GM04503 (cell line): ENCODE data around the gene CD151.

Experiments used
- DNase-seq: peaks from one replicate; pipeline ENCODE4 v3.0.0-alpha.2; 2012; ENCODE audit warnings: low read depth

Gene CD151

GRCh38 chr11:858053-858761 is 25.5 kb downstream of the CD151 start:
- no peak for DNase-seq

- DNase-seq = no peak
Measured at GRCh38 chr11:858762-859339, 26.1 kb downstream of the CD151 start.

DNA sequence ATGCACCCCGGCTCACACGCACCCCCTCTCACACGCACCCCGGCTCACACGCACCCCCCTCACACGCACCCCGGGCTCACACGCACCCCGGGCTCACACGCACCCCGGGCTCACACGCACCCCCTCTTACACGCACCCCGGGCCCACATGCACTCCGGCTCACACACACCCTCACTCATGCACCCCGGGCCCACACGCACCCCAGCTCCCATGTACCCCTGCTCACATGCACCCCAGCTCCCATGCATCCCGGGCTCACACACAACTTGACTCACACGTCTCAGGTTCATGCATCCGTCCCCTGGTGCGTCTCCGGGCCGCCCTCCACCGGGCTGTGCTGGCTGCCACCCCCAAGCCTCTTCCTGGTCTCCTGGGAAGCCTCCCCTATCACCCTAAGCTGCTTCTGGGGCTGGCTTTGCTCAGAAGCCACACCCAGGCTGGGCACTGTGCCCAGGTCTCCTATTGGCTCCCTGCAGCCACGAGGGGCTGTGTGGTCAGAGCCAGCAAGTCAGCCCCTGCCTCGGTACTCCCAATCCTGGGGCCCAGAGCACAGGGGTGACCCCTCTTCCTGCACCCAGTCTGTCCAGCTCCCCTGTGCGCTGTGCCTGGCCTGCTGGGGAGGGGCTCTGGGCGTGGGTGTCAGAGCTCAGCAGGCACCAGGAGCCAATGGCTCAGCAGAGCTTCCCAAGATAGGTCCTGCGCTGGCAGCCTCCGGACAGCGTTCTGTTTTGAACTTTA is 26.8 kb downstream of the CD151 start:
- DNase-seq = no peak

- no peak for DNase-seq
Measured at GRCh38 chr11:860234-861104, 27.7 kb downstream of the CD151 start.

DNA sequence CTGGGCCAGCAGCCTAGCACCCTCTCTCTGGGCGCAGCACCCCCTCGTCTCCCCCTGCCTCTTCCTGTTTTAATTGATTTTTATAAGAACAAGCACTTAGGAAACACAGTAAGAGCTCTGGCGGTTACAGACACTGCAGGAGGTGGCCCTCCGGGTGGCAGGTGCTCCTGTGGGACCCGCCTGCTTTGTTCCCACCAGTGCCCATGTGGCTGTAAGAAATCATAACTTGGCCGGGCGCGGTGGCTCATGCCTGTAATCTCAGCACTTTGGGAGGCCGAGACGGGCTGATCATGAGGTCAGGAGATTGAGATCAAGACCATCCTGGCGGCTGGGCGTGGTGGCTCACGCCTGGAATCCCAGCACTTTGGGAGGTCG is 28.3 kb downstream of the CD151 start:
- DNase-seq = no peak

DNA sequence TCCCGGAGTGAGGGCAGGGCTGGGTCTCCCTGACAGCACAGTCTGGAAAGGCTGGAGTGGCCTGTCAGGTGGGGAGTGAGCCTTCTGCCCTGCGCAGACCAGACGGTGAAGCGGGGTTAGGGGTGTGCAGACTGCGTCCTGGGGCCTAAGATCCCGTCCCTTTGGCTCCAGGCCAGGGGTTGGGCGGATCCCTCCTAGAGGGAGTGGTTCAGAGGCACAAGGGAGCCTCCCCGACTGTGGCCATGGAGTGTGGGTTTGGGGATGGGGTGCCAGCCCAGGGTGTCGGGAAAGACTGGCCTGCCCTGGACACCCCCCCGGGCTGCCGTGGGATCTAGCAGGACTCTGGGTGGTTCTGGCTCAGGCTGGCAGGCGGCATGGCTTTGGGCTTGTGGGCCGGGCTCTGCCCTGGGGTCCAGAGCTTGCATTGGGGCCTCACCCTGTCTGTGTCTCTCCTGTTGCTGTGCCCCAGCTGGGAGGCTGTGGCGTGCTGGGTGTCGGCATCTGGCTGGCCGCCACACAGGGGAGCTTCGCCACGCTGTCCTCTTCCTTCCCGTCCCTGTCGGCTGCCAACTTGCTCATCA is 29.4 kb downstream of the CD151 start:
- DNase-seq = no peak

DNA sequence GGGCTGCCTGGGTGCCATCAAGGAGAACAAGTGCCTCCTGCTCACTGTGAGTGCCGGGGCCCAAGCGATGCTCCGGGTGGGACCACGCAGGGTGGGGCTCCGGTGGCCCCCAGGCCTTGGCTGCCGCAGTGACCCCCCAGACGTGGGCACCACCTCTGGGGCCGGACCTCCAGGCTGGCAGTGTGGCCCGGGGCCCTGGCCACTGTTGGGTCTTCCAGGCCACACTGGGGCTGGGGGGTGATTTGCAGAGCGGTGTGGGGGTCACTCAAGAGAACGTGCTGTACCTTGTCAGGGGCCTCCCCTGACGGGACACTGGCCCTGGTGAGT is 29.9 kb downstream of the CD151 start:
- DNase-seq = no peak

DNA sequence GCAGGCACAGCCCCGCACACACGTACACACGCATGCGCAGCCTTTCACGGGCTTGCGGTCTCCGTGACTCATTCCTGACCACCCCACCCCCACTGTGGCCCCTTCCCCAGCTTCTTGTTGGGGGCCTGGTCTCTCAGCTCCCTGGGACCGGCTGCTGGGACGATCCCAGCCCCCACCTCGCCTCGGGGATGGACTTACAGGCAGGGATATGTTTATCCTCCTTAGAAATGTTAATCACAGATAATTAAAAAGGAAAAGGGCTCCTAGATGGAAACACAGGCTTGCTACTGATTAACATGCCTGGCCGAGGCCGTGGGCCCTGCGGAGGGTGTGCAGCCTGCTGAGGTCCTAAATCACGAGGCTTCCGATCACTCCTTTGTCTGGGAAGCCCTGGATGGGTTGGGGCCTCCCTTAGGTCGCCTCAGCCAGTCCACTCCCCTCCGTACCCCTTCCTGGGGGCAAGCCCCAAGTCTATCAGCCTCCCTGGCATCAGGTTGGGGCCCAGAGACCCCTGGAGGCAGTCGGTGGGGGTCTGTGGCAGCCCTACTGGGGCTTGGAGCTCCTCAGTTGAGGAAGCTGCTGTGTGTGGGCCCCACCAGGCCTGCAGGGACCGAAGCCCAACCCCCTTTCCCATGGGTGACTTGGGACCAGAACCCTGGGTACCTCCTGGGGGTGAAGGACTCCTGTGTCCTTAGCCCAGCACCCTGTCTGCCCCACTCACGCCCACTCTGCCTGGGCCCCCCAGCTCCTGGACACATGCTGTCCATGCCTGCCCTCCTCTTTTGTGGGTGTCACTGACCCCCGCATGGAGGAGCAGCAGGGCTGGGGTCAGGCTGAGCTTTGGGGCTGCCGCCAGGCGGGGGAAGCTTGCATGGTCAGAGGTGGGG is 30.5 kb downstream of the CD151 start:
- DNase-seq = no peak

DNA sequence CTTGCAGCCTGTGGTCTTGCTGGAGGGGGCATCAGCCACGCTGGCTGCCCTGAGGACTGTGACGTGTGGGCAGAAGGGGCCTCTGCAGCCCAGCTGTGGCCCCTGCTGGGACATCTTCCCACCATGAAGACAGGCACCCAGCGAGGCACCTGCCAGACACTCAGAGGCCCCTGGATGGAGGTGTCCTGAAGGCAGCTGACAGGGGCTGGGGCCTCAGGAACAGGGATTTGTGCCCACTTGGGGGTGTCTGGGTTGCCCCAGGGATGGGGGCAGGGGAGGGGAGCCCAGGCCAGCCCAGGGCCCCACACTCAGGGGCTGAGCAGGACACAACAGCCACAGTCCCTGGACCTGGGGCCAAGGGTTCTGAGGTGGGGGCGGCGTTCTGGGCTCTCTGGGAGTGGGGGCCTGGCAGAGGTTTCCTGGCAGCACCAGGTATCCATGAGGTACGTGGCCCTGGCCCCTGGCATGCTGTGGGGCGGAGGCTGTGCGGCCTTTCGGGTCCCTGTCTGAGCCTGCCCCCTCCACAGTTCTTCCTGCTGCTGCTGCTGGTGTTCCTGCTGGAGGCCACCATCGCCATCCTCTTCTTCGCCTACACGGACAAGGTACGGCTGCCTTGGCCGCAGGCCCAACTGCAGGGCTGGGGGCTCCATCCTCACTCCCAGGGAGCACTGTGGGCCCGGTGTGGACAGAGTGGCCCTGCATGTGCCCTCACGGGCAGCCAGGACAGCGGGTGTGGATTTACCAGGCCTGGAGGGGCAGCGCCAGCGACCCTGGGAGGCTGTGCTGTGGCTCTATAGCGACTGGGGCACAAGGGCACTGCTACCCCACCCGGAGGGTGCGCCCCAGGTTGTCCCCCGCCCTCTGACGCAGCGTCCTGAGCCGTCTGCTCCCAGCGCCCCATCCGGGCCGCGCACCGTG is 31.4 kb downstream of the CD151 start:
- DNase-seq = no peak

GRCh38 chr11:864898-865297 is 32.1 kb downstream of the CD151 start:
- DNase-seq = no peak

DNA sequence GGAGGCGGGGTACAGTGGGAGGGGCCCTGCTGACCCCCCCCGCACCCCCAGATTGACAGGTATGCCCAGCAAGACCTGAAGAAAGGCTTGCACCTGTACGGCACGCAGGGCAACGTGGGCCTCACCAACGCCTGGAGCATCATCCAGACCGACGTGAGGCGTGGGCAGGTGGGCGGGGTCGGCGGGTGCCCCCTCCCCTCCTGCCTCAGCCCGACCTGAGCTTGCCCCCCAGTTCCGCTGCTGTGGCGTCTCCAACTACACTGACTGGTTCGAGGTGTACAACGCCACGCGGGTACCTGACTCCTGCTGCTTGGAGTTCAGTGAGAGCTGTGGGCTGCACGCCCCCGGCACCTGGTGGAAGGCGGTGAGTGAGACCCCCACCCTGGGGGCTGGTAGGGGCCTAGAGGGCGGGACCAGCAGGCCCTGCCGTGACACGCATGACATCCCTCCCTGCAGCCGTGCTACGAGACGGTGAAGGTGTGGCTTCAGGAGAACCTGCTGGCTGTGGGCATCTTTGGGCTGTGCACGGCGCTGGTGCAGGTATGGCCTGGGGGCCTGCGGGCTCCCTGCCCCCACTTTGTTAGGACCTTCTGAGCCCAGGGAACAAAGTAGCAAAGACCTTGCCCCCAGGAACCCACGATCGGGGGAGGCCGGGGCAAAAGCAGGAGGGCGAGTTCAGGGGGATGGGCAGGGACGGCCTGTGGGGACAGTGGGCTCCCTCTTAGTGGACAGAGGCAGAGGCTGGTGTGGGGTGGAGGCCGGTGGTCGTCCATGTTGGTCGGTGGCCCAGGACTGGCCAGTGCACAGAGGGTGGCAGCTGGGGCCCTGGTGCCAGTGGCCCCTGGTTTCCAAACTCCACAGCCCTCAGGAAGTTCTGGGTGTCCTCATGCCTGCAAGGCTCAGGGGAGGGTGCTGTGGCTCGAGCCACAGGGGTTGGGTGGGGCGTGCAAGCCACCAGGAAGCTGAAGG is 33.0 kb downstream of the CD151 start:
- DNase-seq = no peak

GRCh38 chr11:866481-866880 is 33.7 kb downstream of the CD151 start:
- no peak for DNase-seq

GRCh38 chr11:867856-868358 is 35.2 kb downstream of the CD151 start:
- DNase-seq = no peak

DNA sequence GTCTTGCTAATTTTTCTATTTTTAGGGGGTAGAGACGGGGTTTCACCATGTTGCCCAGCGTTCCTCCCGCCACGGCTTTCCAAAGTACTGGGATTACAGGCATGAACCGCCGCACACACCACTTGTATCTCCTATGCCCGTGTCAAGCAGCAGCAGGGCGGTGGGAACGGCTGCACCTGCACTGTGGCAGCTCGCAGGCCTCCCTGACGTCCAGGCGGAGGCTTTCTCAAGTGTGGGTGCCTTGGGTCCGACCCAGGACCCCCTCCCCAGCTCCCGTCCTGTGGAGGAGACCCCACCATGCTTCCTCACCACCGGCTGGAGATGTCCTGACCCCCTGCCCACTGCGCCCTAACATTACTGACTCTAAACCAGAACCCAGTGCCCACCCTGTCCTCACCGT is 35.6 kb downstream of the CD151 start:
- no peak for DNase-seq

DNA sequence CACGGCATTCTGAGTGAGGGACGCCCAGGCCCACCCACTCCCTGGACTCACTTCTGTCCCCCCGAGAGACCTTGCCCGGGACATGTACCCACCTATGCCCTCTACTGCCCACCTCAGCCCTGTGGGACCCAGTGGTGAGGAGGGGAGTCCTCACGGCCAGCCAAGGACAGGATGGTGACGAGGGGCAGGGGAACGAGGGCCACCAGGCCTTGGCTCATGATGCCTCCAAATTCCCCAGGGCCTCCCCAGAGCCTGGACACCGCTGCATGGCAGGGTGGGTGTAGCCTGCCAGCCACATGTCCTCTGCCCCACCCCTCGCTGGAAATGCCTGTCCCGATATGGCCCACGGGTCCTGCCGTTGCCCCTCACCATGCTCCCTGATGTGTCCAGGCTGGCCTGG is 36.0 kb downstream of the CD151 start:
- no peak for DNase-seq

GRCh38 chr11:869399-870126 is 36.8 kb downstream of the CD151 start:
- DNase-seq = no peak

DNA sequence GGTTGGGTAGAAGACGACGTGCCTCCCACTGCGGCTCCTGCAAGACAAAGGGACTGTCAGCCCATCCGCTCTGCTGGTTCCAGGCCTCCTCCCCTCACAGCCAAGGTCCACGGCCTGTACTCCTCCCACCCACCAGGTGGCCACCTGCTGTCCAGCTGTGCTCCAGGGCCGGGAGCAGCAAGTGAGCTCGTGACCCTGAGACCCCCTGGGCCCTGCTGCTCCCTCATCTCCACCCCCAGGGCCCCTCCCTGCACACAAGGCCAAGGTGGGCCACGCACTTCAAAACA is 37.3 kb downstream of the CD151 start:
- DNase-seq = no peak

DNA sequence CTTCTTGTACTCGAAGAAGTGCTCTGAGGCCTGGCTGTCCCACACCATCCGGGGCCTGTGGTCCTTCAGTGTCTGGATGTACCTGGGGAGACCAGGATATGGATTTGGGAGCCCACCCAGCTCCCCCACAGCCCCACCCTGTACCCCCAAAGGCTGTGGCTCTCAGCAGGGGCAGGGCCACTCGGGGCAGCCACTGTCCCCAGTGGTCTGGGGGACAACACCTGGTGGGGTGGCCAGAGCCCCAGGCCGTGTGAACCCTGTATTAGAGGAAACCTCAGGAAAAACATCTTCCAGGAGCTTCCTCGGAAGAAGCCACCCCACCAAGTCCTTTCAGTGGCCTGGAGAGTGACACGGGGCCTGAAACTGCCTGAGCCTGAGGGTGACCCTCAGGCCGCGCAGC is 37.7 kb downstream of the CD151 start:
- no peak for DNase-seq
